Upper lobe of left lung (tissue), 4 donors: Measurements from ENCODE around the gene DISP1.

ENCODE experiments used
- POLR2A ChIP-seq, 4 donors: fragments of 450-650 bp; IDR thresholded peaks; one replicate each; pipeline ENCODE4 v1.5.1; 2016 to 2017; ENCODE audit warnings: antibody characterized with exemption in 4 of 4, mild to moderate bottlenecking in 2 of 4
- POLR2AphosphoS5 ChIP-seq, 2 donors: sonication (generic); formaldehyde crosslinking; IDR thresholded peaks; one replicate each; pipeline ENCODE4 v1.5.1; 2017; ENCODE audit warnings: antibody characterized with exemption in 2 of 2
- TF ChIP-seq, protein P1 (sequence below), 6 experiments: fragments of 450-650 bp in 4 of 6; fragments of 200-600 bp in 2 of 6; sonication (generic) in 2 of 6; IDR thresholded peaks; one replicate each; pipeline ENCODE4 v1.5.1; 2016 to 2019; ENCODE audit warnings: antibody characterized with exemption in 6 of 6

DNA sequence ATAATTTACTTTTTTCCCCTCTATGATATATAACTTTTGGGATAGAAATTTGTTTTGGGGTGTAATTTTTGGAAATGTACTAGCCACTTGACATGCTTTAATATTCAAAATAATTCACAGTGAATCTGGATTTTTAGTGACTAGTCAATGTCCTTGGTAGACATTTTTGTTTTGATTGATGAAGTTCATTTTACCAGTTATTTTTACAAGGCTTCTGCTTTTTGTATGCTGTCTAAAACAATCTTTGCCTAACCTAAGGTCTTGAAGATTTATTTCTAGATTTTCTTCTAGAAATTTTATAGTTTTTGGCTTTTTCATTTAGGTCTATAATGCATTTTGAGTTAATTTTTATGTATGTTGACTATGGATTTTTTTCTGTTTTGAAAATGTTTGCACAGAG, 30.9 kb downstream of the DISP1 start:
- TF ChIP-seq, protein P1, sequence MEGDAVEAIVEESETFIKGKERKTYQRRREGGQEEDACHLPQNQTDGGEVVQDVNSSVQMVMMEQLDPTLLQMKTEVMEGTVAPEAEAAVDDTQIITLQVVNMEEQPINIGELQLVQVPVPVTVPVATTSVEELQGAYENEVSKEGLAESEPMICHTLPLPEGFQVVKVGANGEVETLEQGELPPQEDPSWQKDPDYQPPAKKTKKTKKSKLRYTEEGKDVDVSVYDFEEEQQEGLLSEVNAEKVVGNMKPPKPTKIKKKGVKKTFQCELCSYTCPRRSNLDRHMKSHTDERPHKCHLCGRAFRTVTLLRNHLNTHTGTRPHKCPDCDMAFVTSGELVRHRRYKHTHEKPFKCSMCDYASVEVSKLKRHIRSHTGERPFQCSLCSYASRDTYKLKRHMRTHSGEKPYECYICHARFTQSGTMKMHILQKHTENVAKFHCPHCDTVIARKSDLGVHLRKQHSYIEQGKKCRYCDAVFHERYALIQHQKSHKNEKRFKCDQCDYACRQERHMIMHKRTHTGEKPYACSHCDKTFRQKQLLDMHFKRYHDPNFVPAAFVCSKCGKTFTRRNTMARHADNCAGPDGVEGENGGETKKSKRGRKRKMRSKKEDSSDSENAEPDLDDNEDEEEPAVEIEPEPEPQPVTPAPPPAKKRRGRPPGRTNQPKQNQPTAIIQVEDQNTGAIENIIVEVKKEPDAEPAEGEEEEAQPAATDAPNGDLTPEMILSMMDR (IDR thresholded peaks at IDR 0.05): no peak
- no peak for TF ChIP-seq POLR2AphosphoS5 (IDR thresholded peaks at IDR 0.05)
- no peak for TF ChIP-seq POLR2A (IDR thresholded peaks at IDR 0.05)
